Activated CD4-positive, CD25-positive, alpha-beta regulatory T cell treated with anti-CD3 and anti-CD28 coated beads, Interleukin-2, amount 50 U/mL, for 72 hours (primary cell): ENCODE measurements around the gene KIAA0232.

ENCODE experiments used
- DNase-seq: peaks from one replicate; pipeline ENCODE4 v3.0.0; 2021

Gene KIAA0232

DNA sequence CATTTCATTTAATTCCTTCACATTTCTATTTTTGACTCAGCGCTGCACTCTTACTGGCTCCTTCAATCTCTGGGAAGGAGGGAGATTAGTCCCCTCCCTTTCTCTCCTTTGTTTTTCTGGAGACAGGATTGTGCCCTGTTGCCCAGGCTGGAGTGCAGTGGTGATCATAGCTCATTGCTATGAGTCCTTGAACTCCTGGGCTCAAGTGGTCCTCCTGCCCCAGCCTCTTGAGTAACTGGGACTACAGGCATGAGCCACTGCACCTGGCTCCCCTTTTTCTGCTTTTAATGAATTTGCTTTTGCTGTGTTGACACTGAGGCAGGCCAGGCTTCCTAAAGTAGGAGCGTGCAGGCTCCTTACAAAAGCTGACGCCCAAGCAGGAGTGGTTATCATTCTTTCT is 137.6 kb downstream of the KIAA0232 start:
- no peak for DNase-seq

DNA sequence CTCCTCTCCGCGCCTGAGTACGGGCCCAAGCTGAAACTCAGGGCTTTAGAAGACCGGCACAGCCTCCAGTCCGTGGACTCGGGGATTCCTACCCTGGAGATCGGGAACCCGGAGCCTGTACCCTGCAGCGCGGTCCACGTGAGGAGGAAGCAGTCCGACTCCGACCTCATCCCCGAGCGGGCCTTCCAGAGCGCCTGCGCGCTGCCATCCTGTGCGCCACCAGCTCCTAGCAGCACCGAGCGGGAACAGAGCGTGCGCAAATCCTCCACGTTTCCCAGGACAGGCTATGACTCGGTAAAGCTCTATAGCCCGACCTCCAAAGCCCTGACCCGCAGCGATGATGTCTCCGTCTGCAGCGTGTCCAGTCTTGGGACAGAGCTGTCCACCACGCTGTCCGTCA is 141.0 kb downstream of the KIAA0232 start:
- DNase-seq: no peak

DNA sequence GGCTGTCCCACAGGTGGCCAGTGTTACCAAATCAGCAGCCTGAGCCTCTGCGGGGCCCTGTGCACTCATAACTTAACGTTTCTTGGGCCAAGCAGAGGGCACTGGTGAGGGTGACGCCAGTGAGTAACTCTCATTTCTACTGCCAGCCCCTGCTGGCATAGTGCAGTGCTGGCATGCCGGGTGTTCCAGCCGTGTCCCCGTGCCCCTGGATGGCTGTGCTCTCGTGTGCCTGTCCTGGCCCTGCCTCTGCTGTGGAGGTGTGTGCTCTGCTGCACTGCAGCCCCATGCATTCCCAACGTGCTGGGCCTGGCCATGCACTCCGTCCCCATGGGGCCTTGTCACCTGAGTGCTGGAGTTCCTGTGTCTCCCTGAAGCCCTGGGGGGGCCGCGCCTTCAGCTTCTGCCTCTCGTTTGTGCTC is 141.8 kb downstream of the KIAA0232 start:
- DNase-seq: no peak

DNA sequence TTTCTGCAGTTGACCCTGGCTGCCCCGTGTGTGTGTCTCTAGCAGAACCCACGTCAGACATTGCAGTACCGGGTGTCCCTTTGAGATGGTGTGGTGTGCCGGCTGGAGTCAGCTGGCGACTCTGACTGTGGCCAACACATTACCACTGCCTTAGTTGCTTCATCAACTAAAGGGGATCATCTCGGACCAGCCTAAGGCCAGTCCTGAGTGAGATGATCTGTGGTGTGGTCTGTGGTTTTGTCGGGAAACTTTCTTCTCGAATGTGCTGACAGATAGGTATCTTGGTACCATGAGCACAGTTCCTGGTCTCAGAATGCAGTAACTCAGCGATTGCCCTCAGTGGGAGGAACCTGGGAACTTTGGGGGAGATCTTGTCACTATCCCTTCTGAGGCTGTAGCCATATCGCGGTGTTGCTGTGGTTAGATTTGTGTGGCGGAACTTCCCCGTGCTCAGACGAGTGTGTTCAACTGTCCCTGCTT is 142.9 kb downstream of the KIAA0232 start:
- DNase-seq: peak; percentile 45

DNA sequence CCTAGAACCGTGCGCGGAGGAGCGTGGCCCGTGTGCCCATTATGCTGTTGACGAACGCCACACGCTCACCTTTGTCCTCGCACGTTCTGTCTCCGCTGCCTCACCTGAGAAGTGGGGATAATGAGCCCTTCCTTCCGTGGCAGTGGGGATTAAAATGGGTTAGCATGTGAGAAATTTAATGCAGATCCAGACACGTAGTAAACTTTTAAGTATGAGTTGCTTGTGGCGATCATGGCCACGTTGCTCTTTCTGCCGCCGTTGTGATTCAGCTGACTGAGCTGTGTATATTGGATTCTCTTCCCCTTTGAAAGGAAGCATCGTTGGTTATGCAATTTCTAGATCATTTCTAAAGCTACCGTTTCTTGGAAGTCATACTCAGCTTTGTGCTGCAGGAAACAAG is 143.6 kb downstream of the KIAA0232 start:
- DNase-seq: no peak

DNA sequence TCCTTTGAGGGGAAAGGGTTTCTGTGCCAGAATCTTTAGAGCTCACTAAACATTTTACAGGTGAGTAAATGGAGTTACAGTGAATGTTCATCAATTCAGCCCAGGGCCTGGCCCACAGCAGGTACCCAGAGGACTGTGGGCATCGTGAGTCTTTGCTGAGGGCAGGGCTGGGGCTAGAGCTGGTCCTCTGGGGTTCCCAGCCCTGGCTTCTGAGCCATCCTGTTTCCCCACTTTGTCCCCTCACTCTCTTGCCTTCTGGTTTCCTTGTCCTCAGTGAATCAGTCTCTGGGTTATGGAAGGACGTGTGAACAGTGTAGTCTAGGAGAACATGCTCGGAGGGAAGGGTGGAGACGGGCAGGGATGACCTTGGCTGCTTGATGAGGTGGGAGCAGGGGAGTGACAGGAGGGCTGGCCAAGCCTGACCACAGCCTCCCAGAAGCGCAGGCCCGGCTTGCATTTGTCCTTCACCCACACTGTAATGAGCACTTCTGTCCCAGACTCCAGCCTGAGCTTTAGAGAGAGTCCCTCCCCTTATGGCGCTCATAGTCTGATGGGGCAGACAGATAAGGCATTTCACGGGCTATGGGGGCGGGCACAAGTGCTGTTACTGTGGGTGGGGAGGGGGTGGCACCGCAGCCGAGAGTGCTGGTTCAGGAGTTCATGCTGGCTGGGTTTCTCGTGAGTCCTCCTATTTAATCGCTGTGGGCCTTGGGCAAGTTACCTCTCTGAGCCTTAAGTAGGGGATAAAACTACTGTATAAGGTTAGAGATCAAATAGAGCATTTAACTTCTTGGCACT is 144.4 kb downstream of the KIAA0232 start:
- DNase-seq: peak; percentile 43

DNA sequence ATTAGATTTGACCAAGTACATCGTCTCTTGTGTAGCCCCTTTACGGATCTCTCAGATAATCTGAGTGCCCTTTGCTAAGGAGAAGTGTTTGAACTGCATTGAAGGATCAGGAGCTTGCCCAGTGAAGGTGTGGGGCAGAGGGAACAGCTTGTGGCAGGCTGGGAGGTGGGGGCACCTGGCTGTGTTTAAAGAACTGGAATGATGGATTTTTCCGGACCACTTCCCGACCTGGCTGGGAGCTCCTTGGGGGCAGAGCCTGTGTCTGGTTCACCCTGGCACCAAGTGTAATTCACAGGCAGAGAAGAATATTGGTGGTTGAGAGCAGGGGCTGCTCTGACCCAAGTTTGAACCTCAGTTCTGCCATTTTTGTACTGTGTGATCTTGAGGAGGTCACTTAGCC is 145.6 kb downstream of the KIAA0232 start:
- no peak for DNase-seq

DNA sequence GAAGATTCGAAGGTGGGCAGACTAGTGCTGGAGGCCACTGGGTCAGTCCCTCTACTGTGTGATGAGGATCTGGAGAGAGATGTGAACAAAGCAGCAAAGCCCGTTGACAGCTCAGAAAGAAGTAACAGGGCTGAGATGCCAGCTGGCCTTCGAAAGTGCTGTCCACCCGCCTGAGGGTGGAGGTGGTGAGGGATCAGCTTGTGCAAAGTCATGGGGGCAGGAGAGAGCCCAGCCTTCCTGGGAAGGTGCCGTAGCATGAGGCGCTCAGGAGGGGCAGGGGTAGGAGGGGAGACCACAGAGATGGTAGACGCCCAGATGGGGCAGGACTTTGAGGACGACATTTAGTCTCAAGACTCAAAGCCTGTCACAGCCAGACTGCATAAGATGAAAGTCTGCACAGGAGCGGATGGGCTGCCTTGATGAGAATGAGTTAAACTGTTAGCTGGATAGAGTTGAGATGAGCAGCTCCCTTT is 146.8 kb downstream of the KIAA0232 start:
- DNase-seq: no peak

DNA sequence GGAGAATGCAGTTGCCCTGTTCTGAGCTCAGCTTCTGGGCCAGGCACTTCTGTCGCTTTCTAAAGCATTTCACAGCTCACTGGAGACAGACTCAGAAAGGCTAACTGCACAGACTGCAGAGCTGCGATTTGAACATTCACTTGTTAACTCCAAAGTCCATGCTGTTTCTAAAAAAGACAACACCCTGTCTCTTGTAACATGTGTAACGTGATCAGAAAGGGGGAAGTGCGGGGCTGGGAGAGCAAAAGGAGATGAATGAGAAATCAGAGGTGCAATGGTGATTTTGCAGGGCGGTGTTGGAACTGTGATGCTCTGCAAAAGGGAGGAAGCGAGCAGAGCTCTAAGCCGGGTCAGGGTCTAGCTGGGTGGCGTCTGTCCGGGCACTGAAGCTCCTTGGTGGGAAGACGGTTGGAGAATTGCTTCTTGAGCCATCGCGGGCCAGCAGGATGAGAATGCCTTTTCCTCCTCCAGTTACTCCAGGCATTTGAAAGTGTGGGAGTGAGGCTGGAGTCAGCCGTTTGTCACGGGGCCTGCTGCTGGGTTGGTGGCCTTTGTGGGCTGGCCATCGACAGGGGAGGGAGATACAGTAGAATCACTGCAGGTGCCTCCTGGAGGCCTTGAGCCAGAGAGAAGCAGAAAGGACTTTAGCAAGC is 147.4 kb downstream of the KIAA0232 start:
- DNase-seq: no peak

DNA sequence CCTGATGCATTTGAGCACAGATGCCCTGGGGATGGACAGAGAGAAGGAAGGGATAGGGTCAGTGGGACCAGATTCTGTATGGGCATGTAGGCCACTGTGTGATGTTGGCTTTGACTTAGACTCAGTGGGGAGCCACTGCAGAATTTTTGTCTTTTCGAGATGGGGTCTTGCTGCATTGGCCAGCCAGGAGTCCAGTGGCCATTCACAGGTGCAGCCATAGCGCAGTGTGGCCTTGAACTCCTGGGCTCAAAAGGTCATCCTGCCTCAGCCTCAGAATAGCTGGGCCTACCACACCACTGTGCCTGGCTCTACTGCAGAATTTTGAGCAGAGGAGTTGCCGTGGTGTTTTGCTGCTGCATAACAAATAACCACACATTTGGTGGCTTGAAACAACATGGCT is 149.9 kb downstream of the KIAA0232 start:
- no peak for DNase-seq

DNA sequence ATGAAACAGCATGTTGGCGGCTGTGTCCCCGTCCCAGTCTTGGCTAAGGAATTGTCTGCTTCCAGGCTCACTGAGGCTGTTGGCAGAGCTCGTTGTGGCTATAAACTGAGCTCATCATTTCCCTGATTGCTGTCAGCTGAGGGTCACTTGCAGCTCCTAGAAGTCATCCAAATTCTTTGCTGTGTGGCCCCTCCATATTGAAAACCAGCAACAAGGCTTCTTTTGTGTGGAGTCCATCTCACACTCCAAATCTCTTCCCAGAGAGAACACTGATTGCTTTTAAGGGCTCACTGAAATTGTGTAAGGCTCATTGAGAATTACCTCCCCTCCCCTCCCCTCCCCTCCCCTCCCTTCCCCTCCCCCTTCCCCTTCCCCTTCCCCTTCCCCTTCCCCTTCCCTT is 150.4 kb downstream of the KIAA0232 start:
- DNase-seq: no peak
